Measurements from ENCODE around the gene TMED7.

- TF ChIP-seq, protein P1, sequence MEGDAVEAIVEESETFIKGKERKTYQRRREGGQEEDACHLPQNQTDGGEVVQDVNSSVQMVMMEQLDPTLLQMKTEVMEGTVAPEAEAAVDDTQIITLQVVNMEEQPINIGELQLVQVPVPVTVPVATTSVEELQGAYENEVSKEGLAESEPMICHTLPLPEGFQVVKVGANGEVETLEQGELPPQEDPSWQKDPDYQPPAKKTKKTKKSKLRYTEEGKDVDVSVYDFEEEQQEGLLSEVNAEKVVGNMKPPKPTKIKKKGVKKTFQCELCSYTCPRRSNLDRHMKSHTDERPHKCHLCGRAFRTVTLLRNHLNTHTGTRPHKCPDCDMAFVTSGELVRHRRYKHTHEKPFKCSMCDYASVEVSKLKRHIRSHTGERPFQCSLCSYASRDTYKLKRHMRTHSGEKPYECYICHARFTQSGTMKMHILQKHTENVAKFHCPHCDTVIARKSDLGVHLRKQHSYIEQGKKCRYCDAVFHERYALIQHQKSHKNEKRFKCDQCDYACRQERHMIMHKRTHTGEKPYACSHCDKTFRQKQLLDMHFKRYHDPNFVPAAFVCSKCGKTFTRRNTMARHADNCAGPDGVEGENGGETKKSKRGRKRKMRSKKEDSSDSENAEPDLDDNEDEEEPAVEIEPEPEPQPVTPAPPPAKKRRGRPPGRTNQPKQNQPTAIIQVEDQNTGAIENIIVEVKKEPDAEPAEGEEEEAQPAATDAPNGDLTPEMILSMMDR (IDR thresholded peaks at IDR 0.05): no peak
- no peak for TF ChIP-seq POLR2A (IDR thresholded peaks at IDR 0.05)
Measured at GRCh38 chr5:115657881-115658233, 32.0 kb upstream of the TMED7 start.
